Hematopoietic multipotent progenitor cell (in vitro differentiated cells): Measurements from ENCODE around the gene STPG3. TPM values are rescaled to one million over a fixed set of nuclear protein-coding genes. Genes with fewer than 3 reads are reported as not detected.

ENCODE experiments used
- DNase-seq, 3 donors: peaks; one replicate each; pipeline ENCODE4 v3.0.0-alpha.2; 2011 to 2015; ENCODE audit warnings: low read depth in 2 of 3, low spot score in 2 of 3
- total RNA-seq: library from RNA; depleted of rRNA; stranded (reverse); fragments of >200 nt; gene quantifications from one replicate; pipeline ENCODE4 v1.2.3, GENCODE V29; 2012

The STPG3 gene
- total RNA-seq, 1 donor = 0.54 TPM

DNA sequence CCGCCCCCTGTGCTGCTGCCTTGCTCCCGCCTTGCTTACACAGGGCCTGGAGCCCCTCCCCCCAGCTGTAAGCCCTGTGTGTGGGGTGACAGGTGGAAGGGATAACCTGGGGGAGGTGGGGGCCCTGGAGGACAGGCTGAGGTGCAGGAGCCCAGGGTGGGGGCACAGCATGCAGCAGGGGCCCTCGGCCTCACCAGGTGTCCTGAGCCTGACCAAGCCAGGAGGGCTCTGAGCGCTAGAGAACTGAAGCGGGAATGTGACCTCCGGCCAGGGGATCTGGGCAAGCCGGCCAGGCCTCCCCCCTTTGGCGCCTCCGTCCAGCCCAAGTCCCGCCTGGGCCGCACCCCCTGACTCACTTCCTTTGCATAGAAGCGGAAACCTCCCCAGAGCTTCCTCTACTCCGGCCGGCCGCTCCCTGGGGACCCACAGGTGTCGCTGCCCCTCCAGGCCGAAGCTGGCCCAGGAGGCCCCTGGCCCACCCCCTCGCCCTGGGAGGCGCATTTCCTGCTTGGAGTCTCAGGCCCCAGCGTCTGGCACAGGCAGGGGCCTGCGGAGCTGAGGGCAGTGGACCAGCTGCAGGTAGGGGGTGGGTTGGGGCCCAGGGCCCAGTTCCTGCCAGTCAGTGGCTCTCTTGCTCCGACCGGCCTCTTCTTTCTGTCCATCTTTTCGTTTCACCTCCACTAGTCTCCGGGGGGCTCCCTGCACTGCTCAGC, 26.4 kb downstream of the STPG3 start, which contains the start of gene TOR4A:
TSS of gene TOR4A (plus strand) at position 398 of the 713 bp plus-strand sequence. CDS start 964 bp downstream, outside the sequence.
- DNase-seq = peak in 2 of 3 donors; percentile 46 to 83

DNA sequence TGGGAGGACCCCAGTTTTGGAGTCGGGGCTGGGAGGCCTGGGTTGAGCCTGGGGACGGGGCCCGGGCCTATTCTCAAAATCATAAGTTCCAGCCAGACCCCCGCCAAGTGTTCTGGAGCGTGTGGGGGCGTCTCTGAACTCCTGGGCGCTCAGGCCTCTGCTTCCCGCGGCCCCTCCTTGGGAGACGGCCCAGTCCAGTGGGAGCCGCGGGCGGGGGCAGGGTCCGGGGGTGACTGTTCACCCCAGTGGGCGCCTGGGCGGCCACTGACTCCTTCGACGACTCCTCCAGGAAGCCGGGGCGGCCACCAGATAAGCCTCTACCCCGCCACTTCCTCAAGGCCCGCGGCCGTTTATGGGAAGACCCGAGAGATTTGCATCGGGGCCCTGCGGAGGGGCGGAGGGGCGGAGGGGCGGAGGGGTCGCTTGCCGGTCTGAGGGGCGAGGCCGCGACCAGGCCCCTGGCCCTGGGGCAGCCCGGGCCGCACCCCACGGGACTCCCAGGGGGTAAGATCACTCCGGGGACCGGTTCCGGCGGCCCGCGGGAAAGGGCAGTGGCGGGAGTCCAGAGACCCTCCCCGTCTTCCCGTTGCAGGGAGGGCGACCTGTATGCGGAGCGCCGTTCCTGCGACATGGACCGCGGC, 27.1 kb downstream of the STPG3 start:
- peak in 1 of 3 donors; percentile 43 for DNase-seq

DNA sequence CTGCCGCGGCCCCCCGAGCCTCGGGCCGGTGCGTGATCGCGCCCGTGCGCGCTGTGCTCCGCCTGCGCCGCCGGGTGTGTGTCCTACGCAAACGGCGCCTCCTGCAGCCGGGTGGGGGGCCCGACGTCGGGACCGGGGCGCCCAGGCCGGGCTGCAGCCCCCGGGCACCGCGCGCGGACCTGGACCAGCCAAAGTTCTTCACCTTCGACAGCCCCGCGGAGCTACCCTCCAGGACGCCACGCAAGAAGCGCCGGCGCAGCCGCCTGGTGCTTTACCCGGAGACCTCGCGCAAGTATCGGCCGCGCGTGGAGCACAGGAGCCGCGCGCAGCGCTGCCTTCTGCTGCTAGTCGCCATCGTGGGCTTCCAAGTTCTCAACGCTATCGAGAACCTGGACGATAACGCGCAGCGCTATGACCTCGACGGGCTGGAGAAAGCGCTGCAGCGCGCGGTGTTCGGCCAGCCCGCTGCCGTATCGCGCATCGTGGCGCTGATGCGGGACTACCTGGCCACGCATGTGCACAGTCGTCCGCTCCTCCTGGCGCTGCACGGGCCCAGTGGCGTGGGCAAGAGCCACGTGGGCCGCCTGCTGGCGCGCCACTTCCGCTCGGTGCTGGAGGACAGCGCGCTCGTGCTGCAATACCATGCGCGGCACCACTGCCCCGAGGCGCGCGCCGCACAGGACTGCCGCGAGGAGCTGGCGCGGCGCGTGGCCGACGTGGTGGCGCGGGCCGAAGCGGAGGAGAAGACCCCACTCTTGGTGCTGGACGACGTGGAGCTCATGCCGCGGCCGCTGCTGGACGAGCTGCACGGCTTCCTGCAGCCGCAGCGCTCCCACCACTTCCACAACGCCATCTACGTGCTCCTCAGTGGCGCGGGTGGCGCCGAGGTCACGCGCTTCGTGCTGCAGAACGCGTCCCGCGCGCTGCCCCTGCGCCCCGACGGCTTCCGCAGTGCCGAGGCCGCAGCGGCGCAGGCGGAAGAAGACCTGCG, 27.9 kb downstream of the STPG3 start:
- no peak for DNase-seq

DNA sequence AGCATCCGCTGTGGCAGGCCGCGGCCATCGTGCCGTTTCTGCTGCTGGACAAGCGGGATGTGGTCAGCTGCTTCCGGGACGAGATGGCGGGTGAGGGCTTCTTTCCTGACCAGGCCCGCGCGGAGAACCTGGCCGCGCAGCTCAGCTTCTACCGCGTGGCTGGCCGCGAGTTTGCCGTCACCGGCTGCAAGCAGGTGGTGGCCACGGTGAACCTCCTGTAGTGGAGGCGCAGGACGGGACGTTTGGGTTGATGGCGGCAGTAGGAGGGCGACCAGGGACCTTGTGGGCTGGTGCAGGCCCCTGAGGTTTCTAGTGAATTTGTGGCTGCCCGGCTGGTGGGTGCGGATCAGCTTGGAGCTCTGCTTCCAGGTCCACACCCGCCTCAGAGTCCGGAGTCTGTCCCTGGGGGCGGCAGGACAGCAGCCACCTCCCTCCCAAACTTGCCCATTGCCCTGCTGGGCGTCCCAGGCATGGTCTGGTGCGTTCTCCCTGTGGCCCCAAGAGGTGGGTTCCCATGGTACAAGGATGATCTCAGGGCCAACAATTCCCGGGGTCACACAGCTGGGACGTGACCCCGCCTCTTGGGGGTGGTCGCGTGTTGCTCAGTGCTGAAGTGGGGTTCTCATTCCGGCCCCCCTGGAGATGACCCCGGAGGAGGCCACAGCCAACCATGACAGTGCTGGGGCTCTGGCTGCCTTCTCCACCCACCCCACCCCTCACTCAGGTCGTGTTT, 28.8 kb downstream of the STPG3 start:
- no peak for DNase-seq

DNA sequence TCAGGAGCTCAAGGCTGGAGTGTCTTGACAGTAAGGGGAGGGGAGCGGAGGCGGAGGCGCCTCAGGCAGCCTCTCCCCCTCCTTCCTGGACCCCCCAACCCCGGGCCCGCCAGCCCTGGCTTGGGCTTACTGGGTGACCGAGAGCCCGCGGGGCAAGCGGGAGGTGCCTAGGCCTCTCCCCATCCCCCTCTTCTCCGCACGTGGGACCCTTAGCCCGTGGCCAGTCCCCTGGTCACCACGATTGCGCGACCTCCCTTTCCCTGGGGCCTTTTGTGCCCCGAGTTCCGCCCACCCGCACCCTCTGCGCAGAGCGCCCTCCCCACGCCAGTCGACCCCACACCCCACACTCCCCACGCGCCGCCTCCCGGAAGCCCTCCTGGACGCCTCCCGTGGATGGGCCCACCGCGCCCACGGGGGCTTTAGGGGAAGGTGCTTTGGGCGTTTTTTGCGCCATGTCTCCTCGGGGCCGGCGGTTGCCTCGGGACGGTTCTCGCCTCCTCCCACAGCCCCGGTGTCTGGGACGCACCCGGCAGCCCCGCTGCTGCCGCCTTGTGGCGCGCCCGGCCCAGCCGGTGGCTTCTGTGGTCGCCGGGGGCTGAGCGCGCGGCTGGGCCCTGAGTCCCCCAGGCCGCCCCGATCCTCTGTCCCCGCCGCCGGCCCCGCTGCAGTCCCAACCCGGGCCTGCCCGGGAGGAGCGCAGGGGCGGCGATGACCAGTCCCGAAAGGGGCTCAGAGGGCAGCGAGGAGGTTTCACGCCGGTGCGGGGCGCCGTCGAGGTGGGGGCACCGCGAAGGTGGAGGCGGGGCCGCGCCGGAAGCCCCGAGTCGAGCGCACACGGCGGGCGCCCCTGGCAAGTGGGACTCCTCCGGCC, 29.6 kb downstream of the STPG3 start:
- peak in 1 of 3 donors; percentile 35 for DNase-seq

DNA sequence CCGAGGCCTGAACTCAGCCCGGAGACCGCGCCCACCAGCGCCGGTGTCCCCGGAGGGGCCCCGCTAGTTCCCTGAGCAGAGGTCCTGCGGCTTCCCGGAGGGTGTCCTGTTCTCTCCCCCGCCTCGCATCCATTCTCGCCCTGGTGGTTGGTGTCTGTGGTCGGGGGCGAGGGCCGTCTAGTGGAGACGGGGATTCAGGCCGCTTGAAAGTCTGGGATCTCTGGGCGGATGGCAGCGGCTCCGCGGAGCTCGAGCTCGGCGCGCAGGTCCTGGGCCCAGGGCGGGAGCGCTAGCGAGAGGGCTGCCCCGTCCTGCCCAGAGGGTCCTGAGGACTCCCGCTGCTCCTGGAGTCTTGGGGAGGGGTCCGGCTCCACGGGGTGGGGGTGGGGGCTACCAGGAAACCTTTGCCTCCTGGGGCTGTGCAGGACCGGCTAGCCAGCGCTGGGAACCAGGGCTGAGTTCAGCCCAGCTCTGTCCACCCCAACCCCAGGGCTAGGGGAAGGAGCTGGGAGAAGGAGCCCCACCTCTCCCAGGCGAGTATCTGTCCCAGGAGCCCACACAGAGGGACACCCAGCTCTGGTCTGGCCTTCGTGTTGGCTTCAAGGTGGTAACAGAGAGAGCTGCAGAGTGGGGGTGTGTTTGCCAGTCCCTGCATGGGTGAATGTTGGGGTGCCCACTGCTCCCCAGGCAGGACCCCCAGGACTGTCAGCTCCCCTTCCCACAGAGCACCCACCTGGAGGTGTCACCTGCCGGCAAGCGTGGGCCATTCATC, 30.4 kb downstream of the STPG3 start:
- DNase-seq = no peak

DNA sequence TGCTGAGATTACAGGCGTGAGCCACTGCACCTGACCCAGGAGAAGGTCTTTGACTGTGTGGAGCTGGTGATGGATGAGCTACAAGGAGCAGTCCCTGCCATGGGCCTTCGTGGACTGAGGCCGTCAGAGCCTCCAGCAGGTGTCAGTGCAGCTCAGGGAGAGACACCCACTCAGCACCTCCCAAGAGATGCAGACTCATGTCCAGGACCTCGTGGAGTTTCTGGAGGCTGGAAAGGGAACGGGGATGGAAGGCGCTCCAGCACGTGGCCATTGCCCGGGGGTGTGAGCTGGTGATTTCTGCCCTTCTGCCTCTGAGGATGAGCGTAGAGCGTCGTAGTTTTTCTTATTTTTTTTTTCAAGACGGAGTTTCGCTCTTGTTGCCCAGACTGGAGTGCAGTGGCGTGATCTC, 35.9 kb downstream of the STPG3 start:
- DNase-seq = peak in 1 of 3 donors; percentile 75

DNA sequence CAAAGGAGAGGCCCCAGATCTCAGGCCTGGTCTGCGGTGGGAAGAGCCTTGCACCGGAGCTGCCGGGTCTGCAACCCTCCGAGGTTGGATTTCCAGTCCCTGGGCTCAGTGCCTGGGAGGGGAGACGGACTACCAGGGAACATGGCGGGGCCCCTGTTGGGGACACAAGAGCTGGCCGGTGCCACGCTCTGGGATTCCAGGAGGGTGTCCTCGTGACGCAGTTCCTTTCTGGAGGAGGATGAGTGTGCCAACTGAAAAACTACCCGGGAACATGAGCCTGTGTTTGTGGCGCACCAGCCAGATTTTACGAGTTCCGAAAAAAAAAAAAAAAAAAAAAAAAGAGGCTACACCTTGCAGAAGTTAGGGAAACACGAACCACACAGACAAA, 42.0 kb downstream of the STPG3 start:
- no peak for DNase-seq

DNA sequence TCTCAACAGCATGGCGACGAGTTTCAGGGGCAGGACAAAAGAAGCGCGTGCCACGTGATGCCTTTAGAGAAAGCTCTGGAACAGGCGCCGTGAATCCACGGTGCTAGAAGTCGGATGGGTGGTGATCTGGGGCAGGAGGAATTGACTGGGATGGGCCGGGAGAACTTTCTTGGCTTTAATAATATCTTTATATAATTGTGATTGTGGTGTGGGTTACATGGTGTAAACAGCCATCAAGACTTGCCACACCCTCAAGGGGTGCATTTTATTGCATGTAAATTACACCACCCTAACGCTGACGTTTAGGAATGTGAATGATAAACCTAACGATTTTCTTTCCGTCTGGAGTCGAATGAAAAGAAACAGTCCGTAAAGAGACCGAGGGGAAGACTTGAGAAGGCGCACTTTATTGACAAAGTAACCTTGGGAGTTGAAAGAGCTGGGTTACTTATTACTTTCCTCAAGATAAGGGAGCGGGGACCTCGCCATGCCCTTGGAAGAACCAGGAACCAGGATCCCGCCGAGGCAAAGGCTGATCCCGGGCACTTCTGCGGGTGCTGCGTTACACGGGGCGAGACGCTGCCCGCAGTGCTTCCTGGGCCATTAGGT, 42.5 kb downstream of the STPG3 start:
- no peak for DNase-seq

DNA sequence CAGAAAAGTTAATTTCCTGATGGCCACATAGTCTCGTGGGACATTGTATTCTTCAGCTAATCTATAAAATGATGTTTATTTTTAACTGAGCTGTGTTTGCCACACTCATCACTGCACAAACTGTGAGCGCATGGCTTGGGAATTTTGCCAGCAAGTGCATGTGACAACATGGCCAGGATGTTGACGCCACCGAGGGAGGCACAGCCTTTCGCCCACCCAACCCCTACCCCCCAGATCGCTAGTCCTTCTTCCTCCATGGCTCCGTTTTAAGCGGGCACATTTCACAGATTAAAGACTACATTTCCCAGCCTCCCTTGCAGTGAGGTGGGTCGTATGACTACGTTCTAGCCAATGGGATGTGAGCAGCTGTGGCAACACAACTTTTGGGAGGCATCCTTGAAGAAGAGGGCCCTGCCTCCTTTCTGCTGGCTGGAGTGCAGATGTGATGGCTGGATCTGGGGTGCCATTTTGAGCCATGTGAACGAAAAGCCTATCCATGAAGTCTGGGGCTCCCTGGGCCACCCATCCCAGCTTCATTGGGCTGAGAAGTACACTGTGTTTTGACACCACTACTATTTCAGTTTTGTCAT, 43.1 kb downstream of the STPG3 start:
- DNase-seq = peak in 1 of 3 donors; percentile 71

DNA sequence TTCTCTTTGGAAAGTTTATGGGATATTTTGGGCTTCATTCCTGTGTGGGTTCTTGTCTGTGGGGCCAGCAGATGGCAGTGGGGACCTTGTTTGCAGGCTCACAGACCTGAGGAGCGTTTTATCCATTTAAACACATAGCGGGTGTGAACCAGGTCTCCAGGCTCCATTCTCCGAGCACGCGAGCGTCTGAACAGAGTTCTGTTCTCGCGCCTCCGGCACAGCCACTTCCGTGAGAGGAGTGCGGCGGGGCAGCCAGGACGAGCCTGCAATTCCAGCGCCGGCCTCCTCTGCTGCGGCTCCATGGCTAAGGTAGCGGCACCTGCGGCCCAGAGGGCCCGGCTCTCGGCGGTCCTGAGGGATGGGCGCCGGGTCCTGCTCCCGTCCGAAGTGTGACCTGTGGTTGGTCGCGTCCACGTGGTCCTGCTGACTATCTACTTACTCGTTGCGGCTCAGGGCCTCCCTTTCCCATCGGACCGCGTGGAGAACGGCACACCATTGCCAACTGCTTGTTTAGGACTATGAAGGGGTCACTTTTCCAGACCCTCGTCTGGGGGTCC, 43.7 kb downstream of the STPG3 start:
- peak in 1 of 3 donors; percentile 39 for DNase-seq

DNA sequence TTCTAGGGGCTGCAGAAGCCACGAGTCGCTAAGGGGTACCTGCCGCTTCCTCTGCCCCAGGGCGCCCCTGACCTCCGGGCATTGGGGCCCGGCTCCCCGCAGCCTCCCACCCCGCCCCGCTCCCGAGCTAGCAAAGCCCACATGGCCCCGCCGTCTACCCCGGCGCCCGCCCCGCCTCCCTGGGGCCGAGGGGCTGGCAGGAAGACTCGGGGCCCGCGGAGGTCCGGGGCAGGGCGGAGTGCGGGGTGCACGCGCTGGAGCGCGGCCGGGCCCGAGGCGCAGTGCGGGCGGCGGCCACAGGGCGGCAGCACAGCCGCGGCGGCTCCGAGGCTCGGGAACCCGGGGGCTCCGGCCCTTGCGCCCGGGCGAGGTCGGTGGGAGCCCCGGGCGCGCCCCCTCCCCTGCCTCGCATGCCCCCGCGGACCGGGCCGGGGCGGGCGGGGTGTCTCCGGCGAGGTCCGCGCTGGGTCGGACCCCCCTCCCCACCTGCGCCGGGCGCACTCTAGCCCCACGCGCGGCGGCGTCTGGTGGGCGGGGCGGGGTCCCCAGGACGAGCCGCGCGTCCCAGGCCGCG, 44.2 kb downstream of the STPG3 start:
- DNase-seq = peak in 1 of 3 donors; percentile 63

DNA sequence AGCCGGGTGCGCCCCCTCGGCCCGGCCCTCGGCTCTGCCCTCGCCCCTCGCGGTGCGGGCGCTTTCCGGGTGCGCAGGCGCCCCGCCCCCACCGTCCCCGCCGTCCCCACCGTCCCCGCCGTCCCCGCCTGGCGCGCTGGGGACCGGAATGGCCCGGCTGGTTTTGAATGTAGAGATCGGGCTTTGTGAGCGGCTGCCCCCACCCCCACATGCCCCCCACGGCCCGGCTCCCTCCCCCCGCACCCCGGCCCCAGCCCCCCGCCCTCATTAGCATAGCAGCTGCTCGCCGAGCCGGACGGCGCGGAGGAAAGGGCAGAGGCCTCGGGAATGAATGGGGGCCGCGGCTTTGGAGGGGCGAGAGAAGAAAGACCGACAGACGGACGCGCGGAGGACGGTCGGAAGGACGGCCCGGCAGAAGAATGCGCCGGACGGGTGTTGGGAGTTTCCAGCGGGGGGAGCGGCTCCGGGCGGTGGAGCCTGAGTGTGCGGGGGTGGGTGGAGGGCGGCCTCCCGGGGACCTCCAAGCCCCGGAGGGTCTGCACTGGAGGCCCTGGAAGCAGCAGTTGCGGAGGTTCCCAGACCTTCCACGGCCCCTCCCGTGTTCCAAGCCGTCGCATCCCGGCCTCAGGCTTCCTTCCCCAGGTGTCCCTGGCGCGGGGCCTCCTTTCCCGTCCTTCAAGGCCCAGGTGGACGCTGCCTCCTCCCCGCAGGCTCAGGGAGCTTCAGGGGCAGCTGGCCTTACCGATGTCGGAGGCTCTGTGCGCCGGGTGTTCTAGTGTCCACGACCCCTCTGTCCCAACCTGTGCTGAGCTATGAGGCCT, 45.0 kb downstream of the STPG3 start:
- DNase-seq = no peak

DNA sequence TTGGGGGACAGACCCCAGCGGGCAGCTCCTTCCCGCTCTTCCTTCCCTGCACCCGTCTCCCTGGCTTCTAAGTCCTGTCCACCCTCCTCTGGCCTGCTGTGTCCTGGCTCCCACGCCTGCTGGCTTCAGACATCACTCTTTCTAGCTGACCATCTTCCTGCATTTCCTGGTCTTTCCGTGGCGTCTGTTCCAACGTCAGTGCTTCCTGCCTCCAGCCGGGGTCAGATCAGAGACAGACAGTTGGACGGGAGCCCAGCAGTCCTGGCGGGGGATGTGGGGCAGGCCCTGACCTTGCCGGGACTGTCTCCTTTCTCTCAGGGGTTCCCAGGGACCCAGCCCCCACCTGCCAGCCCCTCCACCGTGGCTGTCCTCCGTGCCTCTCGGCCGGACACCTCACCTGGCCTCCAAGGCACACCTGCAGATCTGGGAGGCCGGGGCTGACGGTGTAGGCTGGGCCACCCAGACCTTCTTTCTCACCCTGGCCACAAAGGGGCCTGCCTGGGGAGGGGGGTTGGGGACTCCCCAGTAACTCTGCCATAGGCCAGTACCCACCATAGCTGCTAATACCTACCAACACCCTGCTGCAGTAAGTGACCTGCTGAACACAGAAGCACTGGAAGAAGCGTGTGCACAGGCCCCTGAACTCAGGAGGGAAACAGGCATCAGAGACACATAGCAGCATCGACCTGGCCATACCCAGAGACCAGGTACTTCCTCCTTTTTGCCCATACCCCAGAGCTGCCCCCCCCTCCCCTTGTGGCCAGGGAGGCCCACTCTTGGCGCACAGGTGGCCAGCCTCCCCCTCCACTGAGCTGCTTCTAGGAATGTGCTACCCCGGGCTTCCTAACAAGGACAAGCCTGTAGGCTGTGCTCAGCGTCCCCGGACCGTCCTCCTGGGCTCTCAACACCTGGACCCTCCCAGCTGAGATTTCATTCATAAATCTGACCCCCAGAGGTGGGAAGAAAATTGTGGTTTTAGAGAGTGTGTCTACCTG, 45.9 kb downstream of the STPG3 start:
- DNase-seq = peak in 1 of 3 donors; percentile 46

DNA sequence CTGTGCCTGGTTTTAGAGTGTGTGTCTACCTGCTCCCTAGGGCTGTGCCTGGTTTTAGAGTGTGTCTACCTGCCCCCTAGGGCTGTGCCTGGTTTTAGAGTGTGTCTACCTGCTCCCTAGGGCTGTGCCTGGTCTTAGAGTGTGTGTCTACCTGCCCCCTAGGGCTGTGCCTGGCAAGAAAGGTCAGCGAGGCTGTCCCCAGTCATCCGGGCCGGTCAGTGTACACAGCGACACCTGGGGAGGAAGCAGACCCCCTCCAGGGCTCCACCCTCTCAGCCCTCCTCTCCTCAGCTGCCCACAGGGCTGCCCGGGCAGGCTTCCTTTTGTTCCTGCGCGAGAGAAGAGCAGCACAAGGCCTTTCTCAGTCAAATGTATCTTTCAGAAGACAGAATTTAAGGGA, 46.9 kb downstream of the STPG3 start:
- DNase-seq = no peak
